ENCODE measurements around the gene TFCP2L1. TPM values are rescaled to one million over a fixed set of nuclear protein-coding genes. Genes with fewer than 3 reads are reported as not detected.
"Not testable (repeated sequence)": the region's sequence is repeated elsewhere in the genome, so short reads cannot be mapped to it uniquely, and the experiment has no call there.

The TFCP2L1 gene
- total RNA-seq, 1 donor from 2014 or later = 15.7 TPM

DNA sequence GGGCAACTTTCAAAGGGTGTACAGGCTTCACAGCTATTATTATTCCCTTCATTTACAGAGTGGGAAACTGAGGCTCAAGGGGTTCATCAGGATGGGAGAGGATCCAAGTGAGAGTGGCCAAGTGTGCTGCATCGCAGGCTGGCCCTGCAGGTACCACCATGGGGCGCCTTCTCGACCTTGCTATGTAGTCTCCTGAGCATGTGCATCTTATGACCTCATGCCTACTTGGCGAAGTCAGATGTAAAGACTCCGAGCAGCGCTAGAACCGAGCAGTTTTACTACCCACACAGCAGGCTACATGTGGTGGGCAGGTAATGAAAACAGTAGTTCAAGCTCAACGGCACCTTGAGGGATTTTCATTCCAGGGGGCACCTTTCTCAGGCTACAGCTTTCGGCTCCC, 42.0 kb downstream of the TFCP2L1 start:
- DNase-seq (ENCODE audit: low spot score) = no peak

GRCh38 chr2:121242175-121242875, 42.7 kb downstream of the TFCP2L1 start:
- no peak for DNase-seq (ENCODE audit: low spot score)

- no peak for DNase-seq (ENCODE audit: low spot score)
These were observed 43.5 kb downstream of the TFCP2L1 start for GRCh38 chr2:121241466-121241865.

- DNase-seq (ENCODE audit: low spot score) = no peak
These were observed 44.6 kb downstream of the TFCP2L1 start for GRCh38 chr2:121240436-121240835.

- no peak for DNase-seq (ENCODE audit: low spot score)
These were observed 45.0 kb downstream of the TFCP2L1 start for GRCh38 chr2:121239969-121240368.

DNA sequence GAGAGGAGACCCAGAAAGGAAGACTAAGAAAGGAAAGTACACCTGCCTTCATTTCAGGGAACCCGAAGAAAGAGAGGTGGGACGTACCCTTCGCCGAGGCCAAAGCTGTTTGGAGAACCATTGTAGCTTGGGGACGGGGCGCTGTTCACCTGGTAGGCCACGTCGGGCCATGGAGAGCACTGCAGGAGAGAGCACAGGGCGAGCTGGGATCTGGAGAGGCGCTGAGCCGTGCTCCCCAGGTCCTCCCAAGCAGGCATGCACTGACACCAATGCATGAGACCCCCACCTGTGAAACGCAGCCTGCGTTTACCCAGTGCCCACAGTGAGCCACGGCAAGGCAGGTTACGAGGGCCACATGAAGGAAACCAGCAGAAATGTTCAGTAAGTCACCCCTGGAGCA, 45.5 kb downstream of the TFCP2L1 start:
- DNase-seq (ENCODE audit: low spot score) = no peak

DNA sequence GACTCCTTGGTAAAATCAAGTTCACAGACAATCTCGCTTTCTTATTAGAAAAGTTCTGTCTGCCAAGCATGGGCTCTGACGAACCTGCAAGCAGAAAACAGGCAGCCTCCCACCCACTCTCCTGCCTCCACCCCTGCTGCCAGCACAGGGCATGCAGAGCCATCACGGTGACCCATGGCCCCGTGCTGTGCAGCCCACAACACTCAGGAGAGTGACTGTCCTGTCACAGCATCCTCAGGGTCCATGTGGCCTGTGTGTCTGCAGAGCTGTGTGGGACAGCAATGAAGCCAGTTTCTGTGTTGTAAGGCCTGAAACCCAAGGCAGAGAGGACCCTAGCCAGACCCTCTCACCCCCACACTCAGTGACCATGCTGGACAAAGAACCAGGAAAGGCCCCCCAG, 46.2 kb downstream of the TFCP2L1 start:
- DNase-seq (ENCODE audit: low spot score) = no peak

GRCh38 chr2:121237980-121238665, 46.9 kb downstream of the TFCP2L1 start:
- DNase-seq (ENCODE audit: low spot score) = no peak

DNA sequence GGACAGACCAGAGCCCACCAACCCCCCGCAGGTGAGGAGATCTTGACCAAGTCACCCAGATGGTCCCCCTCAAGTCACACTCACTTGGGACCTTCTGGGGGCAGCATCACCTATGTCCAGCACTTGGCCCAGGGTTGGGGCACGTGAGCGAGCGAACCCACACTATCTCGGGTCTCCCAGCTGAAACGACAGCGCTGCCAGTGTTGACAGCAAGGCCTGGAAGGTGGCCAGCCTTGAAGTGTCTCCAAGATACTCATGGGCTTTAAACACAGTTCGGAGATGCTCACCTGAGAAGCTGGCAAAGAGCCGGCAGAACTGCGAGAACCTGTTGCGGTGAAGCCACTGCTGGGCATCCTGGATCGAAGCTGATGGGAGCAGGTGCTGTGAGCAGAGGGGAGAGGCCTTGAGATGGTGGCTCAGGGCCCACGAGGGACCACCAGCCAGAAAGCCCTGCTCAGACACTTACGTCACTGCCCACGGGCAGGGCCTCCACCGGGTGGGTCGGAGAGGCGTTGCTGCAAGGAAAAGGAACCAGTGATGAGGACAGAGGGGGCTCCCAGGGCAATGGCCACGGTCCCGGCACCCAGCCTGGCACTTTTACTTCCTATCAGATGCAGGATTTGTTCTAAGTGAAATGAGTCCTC, 47.5 kb downstream of the TFCP2L1 start:
- DNase-seq (ENCODE audit: low spot score) = no peak

- no peak for DNase-seq (ENCODE audit: low spot score)
These were observed 48.3 kb downstream of the TFCP2L1 start for GRCh38 chr2:121236650-121237180.

- no peak for DNase-seq (ENCODE audit: low spot score)
These were observed 48.8 kb downstream of the TFCP2L1 start for GRCh38 chr2:121236101-121236640.

DNA sequence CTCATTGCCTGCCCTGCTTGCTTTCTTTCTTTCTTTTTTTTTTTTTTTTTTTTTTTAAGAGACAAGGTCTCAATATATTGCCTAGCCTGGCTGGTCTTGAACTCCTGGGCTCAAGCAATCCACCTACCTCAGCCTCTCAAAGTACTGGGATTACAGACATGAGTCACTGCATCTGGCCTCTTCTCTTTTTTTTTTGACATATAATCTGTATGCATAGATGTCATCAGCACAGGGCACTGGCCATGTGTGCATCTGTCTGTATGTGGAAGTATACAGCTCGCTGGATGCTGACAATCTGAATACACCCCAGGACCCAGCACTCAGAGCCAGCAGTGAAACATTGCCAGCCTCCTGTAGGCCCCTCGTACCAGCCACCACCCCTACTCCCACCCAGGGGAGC, 49.5 kb downstream of the TFCP2L1 start:
- no peak for DNase-seq (ENCODE audit: low spot score)

GRCh38 chr2:121234791-121235190, 50.2 kb downstream of the TFCP2L1 start:
- DNase-seq (ENCODE audit: low spot score) = no peak

DNA sequence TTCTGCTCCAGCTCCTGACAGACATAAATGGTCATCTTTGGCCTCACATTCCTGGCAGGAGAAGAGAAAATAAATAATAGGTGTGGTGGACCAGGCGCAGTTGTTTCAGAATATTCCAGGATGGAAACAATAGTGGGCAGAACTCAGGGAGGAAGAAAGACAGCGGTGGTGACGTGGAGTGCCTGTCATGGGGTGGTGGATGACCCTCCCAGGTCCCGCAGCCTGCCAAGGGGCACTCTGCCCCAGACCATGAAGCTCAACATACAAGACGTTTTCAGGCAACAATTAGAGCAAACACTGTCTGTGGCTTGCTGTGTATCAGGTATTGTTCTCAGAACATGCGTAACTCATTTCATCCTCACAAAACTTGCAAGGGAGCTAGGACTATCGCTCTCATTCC, 50.9 kb downstream of the TFCP2L1 start:
- no peak for DNase-seq (ENCODE audit: low spot score)

DNA sequence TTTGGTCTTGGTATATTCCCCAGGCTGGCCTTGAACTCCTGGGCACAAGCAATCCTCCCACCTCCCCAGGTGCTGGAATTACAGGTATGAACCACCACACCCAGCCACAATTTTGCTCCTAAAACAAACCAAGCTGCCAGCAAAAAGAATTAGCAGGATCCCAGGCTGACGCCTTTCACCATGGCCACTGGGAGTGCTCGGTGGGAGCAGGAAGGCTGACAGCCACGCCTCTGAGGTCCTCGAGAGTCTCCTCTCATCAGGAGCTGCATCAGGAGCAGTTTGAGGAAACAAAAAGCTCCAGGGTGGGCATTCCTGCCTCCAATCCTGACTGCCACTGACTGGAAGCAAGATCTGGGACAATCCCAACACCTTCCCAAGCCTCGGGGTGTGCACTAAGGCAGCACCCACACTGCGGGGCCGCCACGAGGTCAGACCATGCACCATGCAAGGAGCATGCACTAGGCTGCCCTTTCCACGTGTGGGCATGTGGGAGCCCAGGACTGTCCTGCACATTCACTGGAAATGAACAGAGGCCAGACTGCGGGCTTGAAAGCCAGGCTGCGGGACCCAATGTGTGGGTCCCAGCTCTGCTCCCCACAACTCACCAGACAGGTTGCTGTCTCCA, 51.4 kb downstream of the TFCP2L1 start:
- no peak for DNase-seq (ENCODE audit: low spot score)

- DNase-seq (ENCODE audit: low spot score) = no peak
These were observed 52.3 kb downstream of the TFCP2L1 start for GRCh38 chr2:121232626-121233265.

- no peak for DNase-seq (ENCODE audit: low spot score)
These were observed 53.5 kb downstream of the TFCP2L1 start for GRCh38 chr2:121231385-121232000.

GRCh38 chr2:121228521-121228920, 56.5 kb downstream of the TFCP2L1 start:
- DNase-seq (ENCODE audit: low spot score) = no peak

DNA sequence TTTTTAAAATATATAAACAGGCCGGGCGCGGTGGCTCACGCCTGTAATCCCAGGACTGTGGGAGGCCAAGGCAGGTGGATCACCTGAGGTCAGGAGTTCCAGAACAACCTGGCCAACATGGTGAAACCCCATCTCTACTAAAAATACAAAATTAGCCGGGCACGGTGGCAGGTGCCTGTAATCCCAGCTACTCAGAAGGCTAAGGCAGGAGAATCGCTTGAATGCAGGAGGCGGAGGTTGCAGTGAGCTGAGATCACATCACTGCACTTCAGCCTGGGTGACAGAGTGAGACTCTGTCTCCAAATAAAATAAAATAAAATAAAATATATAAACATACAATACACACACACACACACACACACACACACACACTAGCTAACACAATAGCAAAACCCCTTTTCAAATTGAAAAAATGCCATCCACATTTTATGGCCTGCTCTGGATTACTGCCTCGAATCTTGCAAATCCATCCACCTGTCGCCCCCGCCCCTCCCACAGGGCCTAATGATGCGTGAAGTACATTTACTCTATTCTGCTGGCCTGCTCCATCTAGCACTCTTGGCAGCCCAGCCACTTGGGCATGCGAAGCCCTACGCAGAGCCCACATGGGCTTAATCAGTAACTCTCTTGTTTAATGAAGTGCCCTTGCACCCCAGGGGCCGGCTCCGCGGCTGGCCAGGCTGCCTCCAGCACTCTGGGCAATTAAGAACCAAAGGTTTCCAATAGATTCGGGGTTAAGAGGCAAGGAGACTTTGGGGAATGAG, 57.4 kb downstream of the TFCP2L1 start:
- not testable (repeated sequence) for DNase-seq (ENCODE audit: low spot score)

GRCh38 chr2:121225681-121226080, 59.3 kb downstream of the TFCP2L1 start:
- DNase-seq (ENCODE audit: low spot score) = not testable (repeated sequence)

Data from ureter (tissue), 1 donor.